K562 (cell line): ENCODE measurements around the gene LIN28B. TPM values are rescaled to one million over a fixed set of nuclear protein-coding genes. Genes with fewer than 3 reads are reported as not detected.

ENCODE experiments used
- EGR1 ChIP-seq: fragments of 450-650 bp; conservative IDR thresholded peaks from 2 replicates; pipeline ENCODE4 v1.6.1; 2017; ENCODE audit warnings: mild to moderate bottlenecking
- EHMT2 ChIP-seq: fragments of 450-650 bp; IDR thresholded peaks from 2 replicates; pipeline ENCODE4 v1.6.1; 2018; ENCODE audit warnings: antibody characterized with exemption
- MNT ChIP-seq, 2 experiments: fragments of 450-650 bp; conservative IDR thresholded peaks; 2 replicates each; pipeline ENCODE4 v1.6.1; 2017; ENCODE audit warnings: mild to moderate bottlenecking in 2 of 2, moderate library complexity in 2 of 2
- PHF8 ChIP-seq: fragments of 200-600 bp; sonication (generic); IDR thresholded peaks from 2 replicates; pipeline ENCODE4 v1.6.1; 2012; ENCODE audit warnings: mixed run types, mild to moderate bottlenecking, inconsistent platforms, low read length, moderate library complexity, borderline replicate concordance
- SETDB1 ChIP-seq: IDR thresholded peaks from one replicate; pipeline ENCODE4 v1.6.1; 2012; ENCODE audit warnings: low read length, control low read depth, inconsistent platforms
- SRSF7 ChIP-seq: fragments of 200-400 bp; formaldehyde crosslinking; optimal IDR thresholded peaks from 2 replicates; pipeline ENCODE3; 2017; ENCODE audit warnings: mild to moderate bottlenecking, low read depth, low read length
- ZNF318 ChIP-seq, 2 experiments: fragments of 450-650 bp; IDR thresholded peaks; 2 replicates each; pipeline ENCODE4 v1.6.1; 2016; ENCODE audit warnings: mild to moderate bottlenecking in 2 of 2, borderline replicate concordance in 1 of 2, low read depth in 1 of 2, moderate library complexity in 1 of 2
- polyA plus RNA-seq, 8 experiments: library from polyadenylated mRNA; depleted of rRNA in 4 of 8; stranded (reverse) in 5 of 8; unstranded in 3 of 8; fragments of >200 nt; fragmentation: Nextera tagmentation in 2 of 8; fragmentation: Illumina TruSeq in 1 of 8; extraction: Ambion mirVana in 2 of 8; extraction: Trizol in 1 of 8; gene quantifications; 2 replicates each; pipeline versions ENCODE4 v1.2.1 to v1.2.3, GENCODE V29; 2011 to 2014; ENCODE audit warnings: inconsistent platforms in 1 of 8, missing spikeins in 1 of 8
- total RNA-seq, 7 experiments: library from RNA; depleted of rRNA in 6 of 7; stranded (reverse); fragments of >200 nt in 6 of 7; fragmentation: Illumina TruSeq in 2 of 7; extraction: Trizol in 2 of 7; gene quantifications; 2 replicates each; pipeline versions ENCODE4 v1.2.1 to v1.2.3, GENCODE V29; 2011 to 2021; ENCODE audit warnings: low replicate concordance in 1 of 7

Gene LIN28B
- total and polyA plus RNA-seq, 9 of the 15 experiments (the other 6 are each of a cell fraction or from before 2014, with no cell fraction given), result 20.9 to 77.3 (median 42.1) TPM

GRCh38 chr6:104957301-104958177 lies 632 bp downstream of the LIN28B start (continued):
- peak; percentile 20 to 65; a peak in 3 of 4 replicates for TF ChIP-seq MNT (conservative IDR thresholded peaks at IDR 0.05)
- peak in 1 of 2 experiments; percentile 18; a peak in 1 of 4 replicates for TF ChIP-seq ZNF318 (IDR thresholded peaks at IDR 0.05; ENCODE audit: borderline replicate concordance in 1 of 2, low read depth in 1 of 2)
- no peak for TF ChIP-seq EHMT2
- no peak for TF ChIP-seq SRSF7
- TF ChIP-seq SETDB1, result no peak
- peak; percentile 37 for TF ChIP-seq EGR1
- TF ChIP-seq PHF8, result peak; percentile 46; the same call in 1 of the 2 replicates
